Spleen (tissue), 7 donors: Measurements from ENCODE around the gene SGTA.

Experiments used
- POLR2A ChIP-seq, 3 donors: fragments of 450-650 bp; IDR thresholded peaks; one replicate each; pipeline ENCODE4 v1.5.1; 2017; ENCODE audit warnings: antibody characterized with exemption in 3 of 3, mild to moderate bottlenecking in 1 of 3
- POLR2AphosphoS5 ChIP-seq, 3 donors: sonication (generic); formaldehyde crosslinking; IDR thresholded peaks; one replicate each; pipeline ENCODE4 v1.5.1; 2017; ENCODE audit warnings: antibody characterized with exemption in 3 of 3
- TF ChIP-seq, protein P1 (sequence below), 11 experiments: fragments of 200-600 bp in 7 of 11; fragments of 450-650 bp in 4 of 11; sonication (generic) in 4 of 11; IDR thresholded peaks in 8 of 11; conservative IDR thresholded peaks in 3 of 11; 1 replicate in 7 of 11; 2 replicates in 4 of 11; pipeline versions ENCODE4 v1.4.0 to v1.8.0; 2016 to 2021; ENCODE audit warnings: antibody characterized with exemption in 11 of 11, inconsistent platforms in 4 of 11, mild to moderate bottlenecking in 1 of 11
- donor health status: DM: no; HTN: no; CAD: no; lungs with moderate emphysema.
- donor health status: DM: no; HTN: no; CAD: no.
- donor health status: DM: no; HTN: no; CAD: no.

GRCh38 chr19:2790557-2791271 is 7.6 kb upstream of the SGTA start:
- TF ChIP-seq POLR2A (IDR thresholded peaks at IDR 0.05) (no peak), POLR2AphosphoS5 (IDR thresholded peaks at IDR 0.05) (no peak)
- TF ChIP-seq, protein P1, sequence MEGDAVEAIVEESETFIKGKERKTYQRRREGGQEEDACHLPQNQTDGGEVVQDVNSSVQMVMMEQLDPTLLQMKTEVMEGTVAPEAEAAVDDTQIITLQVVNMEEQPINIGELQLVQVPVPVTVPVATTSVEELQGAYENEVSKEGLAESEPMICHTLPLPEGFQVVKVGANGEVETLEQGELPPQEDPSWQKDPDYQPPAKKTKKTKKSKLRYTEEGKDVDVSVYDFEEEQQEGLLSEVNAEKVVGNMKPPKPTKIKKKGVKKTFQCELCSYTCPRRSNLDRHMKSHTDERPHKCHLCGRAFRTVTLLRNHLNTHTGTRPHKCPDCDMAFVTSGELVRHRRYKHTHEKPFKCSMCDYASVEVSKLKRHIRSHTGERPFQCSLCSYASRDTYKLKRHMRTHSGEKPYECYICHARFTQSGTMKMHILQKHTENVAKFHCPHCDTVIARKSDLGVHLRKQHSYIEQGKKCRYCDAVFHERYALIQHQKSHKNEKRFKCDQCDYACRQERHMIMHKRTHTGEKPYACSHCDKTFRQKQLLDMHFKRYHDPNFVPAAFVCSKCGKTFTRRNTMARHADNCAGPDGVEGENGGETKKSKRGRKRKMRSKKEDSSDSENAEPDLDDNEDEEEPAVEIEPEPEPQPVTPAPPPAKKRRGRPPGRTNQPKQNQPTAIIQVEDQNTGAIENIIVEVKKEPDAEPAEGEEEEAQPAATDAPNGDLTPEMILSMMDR (IDR thresholded peaks at IDR 0.05 in 8 of 11, conservative IDR thresholded peaks at IDR 0.05 in 3 of 11) = no peak
